ENCODE measurements around the gene AVEN. TPM values are rescaled to one million over a fixed set of nuclear protein-coding genes. Genes with fewer than 3 reads are reported as not detected.
A peak's percentile ranks its signal among the peaks of the same experiment; 100 is the strongest.

The AVEN gene
- total RNA-seq, 6 experiments from 2014 or later = 8.2 to 10.2 (median 9.4) TPM

DNA sequence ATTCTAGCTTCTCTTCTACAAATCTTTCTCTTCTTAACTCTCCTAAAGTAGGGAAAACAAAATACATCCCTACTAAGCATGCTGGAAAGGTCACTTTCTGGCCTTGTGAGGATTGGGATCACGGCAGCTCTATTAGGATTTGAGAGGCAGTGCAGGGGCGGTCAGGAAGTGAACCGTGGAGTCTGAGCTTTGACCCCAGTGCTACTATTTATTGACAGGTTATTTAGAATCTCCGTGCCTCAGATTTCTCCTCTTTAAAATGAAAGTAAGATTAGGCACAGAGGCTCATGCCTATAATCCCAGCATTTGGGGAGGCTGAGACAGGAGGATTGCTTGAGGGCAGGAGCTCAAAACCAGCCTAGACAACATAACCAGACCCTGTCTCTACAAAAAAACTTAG, 112.7 kb downstream of the AVEN start:
- 15% methylated on average over 4 of the region's 4 CpGs for WGBS (ENCODE audit: insufficient coverage, low coverage, low lambda C conversion rate, missing lambda C conversion rate)
- intact Hi-C loops (cut with DNase I) = no loop called here
- peak; percentile 95 to 99 (median 98) for ATAC-seq

GRCh38 chr15:33923446-33923845, 115.6 kb downstream of the AVEN start:
- intact Hi-C loops (cut with DNase I) = no loop called here
- WGBS (ENCODE audit: insufficient coverage, low coverage, low lambda C conversion rate, missing lambda C conversion rate) = 85% methylated on average over 1 of the region's 1 CpG
- no peak for TF ChIP-seq POLR2A (IDR thresholded peaks at IDR 0.05)
- TF ChIP-seq CTCF (IDR thresholded peaks at IDR 0.05) = no peak
- Histone ChIP-seq H3K4me3 (no peak overlapping the region), H3K9me3 (no peaks in the 10 kb centered on the region), H3K4me1 (peaks cover 0 to 12% (median 0%) of the 10 kb centered on the region in 4 donors), H3K36me3 (no peaks in the 10 kb centered on the region), H3K27me3 (no peaks in the 10 kb centered on the region), H3K27ac (no peak overlapping the region)
- DNase-seq (no peak), ATAC-seq (no peak)

More for the DNA sequence above, 112.7 kb downstream of the AVEN start:
- Histone ChIP-seq H3K4me1 (peaks cover 0 to 12% (median 0%) of the 10 kb centered on the region in 4 donors), H3K36me3 (no peaks in the 10 kb centered on the region), H3K27me3 (no peaks in the 10 kb centered on the region), H3K4me3 (peak overlapping the region in 2 of 3 donors; percentile 14 to 24), H3K27ac (peak overlapping the region in 1 of 3 donors; percentile 32), H3K9me3 (no peaks in the 10 kb centered on the region)
- no peak for TF ChIP-seq POLR2A (IDR thresholded peaks at IDR 0.05)
- TF ChIP-seq CTCF (IDR thresholded peaks at IDR 0.05) = no peak
- DNase-seq = peak in 2 of 3 donors; percentile 23 to 53

DNA sequence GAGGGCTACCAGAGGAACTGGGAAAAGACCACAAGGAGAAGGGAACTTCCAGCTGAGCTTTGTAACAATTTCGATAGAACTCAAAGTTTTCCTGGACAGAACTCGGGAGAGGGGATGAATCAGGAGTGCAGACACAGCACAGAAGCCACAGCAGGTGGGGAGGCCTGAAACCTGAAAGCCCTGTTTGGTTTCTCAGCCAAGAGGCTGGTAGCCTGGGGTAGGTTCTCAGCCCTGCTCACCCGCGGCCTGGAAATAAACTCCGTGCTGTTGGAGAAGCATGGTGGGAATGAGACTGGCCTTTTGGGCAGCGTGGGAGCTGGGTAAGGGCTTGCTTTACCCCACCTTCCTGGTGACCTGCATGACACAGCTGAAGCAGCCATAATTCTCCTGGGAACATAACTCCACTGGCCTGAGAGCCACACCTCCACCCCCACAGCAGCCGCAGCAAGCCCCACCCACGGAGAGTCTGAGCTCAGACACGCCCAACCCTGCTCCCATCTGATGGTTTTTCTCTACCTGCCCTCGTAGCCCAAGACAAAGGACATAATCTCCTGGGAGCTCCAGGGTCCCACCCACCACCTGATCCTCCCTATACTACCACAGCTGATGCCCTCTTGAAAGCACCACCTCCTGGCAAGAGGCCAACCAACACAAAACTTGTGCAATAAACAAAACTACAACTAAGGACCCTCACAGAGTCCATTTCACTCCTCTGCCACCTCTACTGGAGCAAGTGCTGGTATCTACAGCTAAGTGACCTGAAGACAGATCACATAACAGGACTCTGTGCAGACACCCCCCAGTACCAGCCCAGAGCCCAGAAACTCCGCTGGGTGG, 123.2 kb downstream of the AVEN start:
- 81% methylated on average over 5 of the region's 11 CpGs for WGBS (ENCODE audit: insufficient coverage, low coverage, low lambda C conversion rate, missing lambda C conversion rate)
- no peak for ATAC-seq

DNA sequence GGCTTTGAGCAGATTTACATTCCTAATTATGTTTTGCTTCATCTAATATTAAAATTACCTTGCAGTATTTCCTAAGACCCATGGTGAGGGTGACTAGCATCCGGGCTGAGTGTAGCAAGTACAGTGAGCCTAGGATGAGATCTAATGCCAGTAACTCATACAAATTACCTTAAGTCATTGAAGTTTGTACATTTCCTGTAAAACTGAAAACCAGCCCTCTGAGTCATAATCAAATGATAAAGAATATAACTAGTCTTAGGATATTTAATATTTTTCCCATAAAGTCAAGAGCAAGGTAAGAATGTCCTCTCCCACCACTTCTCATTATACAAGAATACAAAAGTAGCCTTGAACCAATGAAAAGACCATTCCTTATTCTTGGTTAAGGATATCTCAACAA, 125.5 kb downstream of the AVEN start:
- Histone ChIP-seq H3K36me3 (no peaks in the 10 kb centered on the region), H3K27ac (no peak overlapping the region), H3K4me1 (no peaks in the 10 kb centered on the region), H3K27me3 (no peaks in the 10 kb centered on the region), H3K4me3 (no peak overlapping the region), H3K9me3 (no peaks in the 10 kb centered on the region)
- no peak for TF ChIP-seq CTCF (IDR thresholded peaks at IDR 0.05)
- no peak for TF ChIP-seq POLR2A (IDR thresholded peaks at IDR 0.05)
- no peak for ATAC-seq
- WGBS (ENCODE audit: insufficient coverage, low coverage, low lambda C conversion rate, missing lambda C conversion rate) = 67% methylated on average over 1 of the region's 1 CpG
- intact Hi-C loops (cut with DNase I) = no loop called here
- no peak for DNase-seq

More for the DNA sequence above, 123.2 kb downstream of the AVEN start:
- no peak overlapping the region for H3K4me3 ChIP-seq
- no peak overlapping the region for H3K27ac ChIP-seq
- H3K4me1 ChIP-seq = no peaks in the 10 kb centered on the region
- no peak for DNase-seq
- TF ChIP-seq POLR2A (IDR thresholded peaks at IDR 0.05) = no peak
- TF ChIP-seq CTCF (IDR thresholded peaks at IDR 0.05) = no peak
- H3K9me3 ChIP-seq = no peaks in the 10 kb centered on the region
- no peaks in the 10 kb centered on the region for H3K27me3 ChIP-seq
- intact Hi-C loops (cut with DNase I) = no loop called here
- no peaks in the 10 kb centered on the region for H3K36me3 ChIP-seq

Measured in right lobe of liver (tissue), 6 donors.